HG02571 (cell line): ENCODE measurements around the gene GPR32.
"Not testable (repeated sequence)": the region's sequence is repeated elsewhere in the genome, so short reads cannot be mapped to it uniquely, and the experiment has no call there.

Source experiments
- ATAC-seq: cut with Tn5 transposase; IDR thresholded peaks from one replicate; pipeline ENCODE4 v1.9.1; 2021; ENCODE audit warnings: mild to moderate bottlenecking, moderate library complexity; ENCODE audit not compliant: unreplicated experiment

Gene GPR32

GRCh38 chr19:50770164-50770563, at the start of gene GPR32:
GPR32 (plus strand) TSS chr19:50770464; CDS start chr19:50770601, 137 bp downstream.
- ATAC-seq = not testable (repeated sequence)

- no peak for ATAC-seq
Measured at GRCh38 chr19:50720921-50721381, 49.3 kb upstream of the GPR32 start.

- no peak for ATAC-seq
Measured at GRCh38 chr19:50721441-50722137, 48.7 kb upstream of the GPR32 start.

GRCh38 chr19:50722201-50723013, 47.9 kb upstream of the GPR32 start:
- no peak for ATAC-seq

GRCh38 chr19:50723069-50723468, 47.2 kb upstream of the GPR32 start, which contains the start of gene CLEC11A:
CLEC11A (plus strand) TSS chr19:50723364; CDS start chr19:50723526, 162 bp downstream.
- ATAC-seq = no peak

GRCh38 chr19:50723735-50724521, 46.3 kb upstream of the GPR32 start:
- no peak for ATAC-seq

GRCh38 chr19:50724522-50725217, 45.6 kb upstream of the GPR32 start:
- ATAC-seq = peak; percentile 55

GRCh38 chr19:50725218-50725910, 44.9 kb upstream of the GPR32 start:
- ATAC-seq = peak; percentile 14

GRCh38 chr19:50725911-50726230, 44.4 kb upstream of the GPR32 start:
- no peak for ATAC-seq

GRCh38 chr19:50728084-50728737, 42.1 kb upstream of the GPR32 start:
- no peak for ATAC-seq

GRCh38 chr19:50729894-50730293, 40.4 kb upstream of the GPR32 start:
- ATAC-seq = no peak

GRCh38 chr19:50735869-50736268, 34.4 kb upstream of the GPR32 start:
- ATAC-seq = no peak

GRCh38 chr19:50736338-50736737, 33.9 kb upstream of the GPR32 start:
- no peak for ATAC-seq

GRCh38 chr19:50739132-50739913, 30.9 kb upstream of the GPR32 start:
- no peak for ATAC-seq

GRCh38 chr19:50739914-50740426, 30.3 kb upstream of the GPR32 start:
- no peak for ATAC-seq

- ATAC-seq = no peak
Measured at GRCh38 chr19:50741179-50741933, 28.9 kb upstream of the GPR32 start.

GRCh38 chr19:50743537-50743936, 26.7 kb upstream of the GPR32 start:
- ATAC-seq = no peak

- no peak for ATAC-seq
Measured at GRCh38 chr19:50745221-50745620, 25.0 kb upstream of the GPR32 start.
